A549 treated with AZD2906 at 1 μM for 4 hours (cell line): Measurements from ENCODE around the gene WFIKKN1. TPM values are rescaled to one million over a fixed set of nuclear protein-coding genes. Genes with fewer than 3 reads are reported as not detected.

ENCODE experiments used
- total RNA-seq: library from RNA; stranded (reverse); fragments of 200-300 nt; extraction: Qiagen RNA extraction; gene quantifications from 5 replicates; pipeline ENCODE4 v1.2.3, GENCODE V29; 2022

Gene WFIKKN1
- 0.04 to 0.17 TPM (median 0.12 TPM) in 5 replicates for total RNA-seq

DNA sequence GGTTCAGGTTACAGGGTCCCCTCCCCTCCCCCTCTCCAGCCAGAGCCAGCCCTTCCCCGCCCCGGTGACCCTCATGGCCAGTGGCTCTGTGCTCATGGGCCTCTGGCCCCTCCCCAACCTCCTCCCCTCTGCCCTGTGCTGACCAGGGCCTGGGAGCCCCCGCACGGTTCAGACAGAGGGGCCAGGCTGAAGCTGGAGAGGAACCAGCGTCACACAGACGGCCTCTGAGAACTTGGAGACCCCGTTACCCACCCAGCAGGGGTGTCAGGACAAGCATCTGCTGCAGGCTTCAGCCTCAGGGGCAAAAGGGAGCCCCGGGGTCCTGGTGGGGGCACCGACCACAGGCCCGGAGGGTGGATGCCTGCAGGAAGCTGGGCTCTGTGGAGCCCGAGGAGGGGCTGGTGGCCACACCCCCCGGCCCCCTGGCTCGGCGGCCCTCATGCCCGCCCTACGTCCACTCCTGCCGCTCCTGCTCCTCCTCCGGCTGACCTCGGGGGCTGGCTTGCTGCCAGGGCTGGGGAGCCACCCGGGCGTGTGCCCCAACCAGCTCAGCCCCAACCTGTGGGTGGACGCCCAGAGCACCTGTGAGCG, at the start of gene WFIKKN1:
Gene WFIKKN1, plus strand, starts transcription at position 171 of the 591 bp plus-strand sequence. Its CDS starts 269 bp downstream, at position 440.

DNA sequence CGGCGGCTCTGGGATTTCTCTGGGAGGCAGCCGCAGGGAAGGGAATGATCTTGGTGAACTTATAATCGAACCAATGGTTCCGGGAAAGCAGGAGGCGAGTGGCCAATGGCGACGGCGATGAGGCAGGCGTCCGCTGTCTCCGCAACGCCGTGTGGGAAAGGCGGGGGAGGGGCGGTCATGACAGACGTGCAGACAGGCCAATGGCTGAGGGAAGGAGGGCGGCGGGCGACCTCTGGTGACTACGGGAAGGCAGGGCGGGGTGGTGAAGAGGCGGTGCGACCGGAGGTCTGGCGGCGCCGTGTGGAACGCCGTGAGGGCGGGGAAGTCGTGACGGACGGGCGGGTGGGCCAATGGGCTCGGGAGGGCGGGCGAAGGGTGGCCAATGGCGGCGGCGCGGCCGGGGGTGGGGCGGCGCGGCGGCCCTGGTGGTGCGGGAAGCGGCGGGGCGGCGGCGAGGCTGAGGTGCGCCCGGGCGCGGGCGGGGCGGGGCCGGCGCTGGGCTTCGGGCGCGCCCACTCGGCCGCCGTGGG, 41.1 kb upstream of the WFIKKN1 start, which contains the start of gene RAB40C:
Gene RAB40C, plus strand, starts transcription at position 409 of the 530 bp plus-strand sequence. CDS start 226 bp downstream, outside the sequence.

GRCh38 chr16:636206-637080, 5.7 kb downstream of the WFIKKN1 start, which contains the start of gene METTL26:
METTL26 (minus strand) TSS chr16:636305; CDS start chr16:636290, 15 bp downstream.

DNA sequence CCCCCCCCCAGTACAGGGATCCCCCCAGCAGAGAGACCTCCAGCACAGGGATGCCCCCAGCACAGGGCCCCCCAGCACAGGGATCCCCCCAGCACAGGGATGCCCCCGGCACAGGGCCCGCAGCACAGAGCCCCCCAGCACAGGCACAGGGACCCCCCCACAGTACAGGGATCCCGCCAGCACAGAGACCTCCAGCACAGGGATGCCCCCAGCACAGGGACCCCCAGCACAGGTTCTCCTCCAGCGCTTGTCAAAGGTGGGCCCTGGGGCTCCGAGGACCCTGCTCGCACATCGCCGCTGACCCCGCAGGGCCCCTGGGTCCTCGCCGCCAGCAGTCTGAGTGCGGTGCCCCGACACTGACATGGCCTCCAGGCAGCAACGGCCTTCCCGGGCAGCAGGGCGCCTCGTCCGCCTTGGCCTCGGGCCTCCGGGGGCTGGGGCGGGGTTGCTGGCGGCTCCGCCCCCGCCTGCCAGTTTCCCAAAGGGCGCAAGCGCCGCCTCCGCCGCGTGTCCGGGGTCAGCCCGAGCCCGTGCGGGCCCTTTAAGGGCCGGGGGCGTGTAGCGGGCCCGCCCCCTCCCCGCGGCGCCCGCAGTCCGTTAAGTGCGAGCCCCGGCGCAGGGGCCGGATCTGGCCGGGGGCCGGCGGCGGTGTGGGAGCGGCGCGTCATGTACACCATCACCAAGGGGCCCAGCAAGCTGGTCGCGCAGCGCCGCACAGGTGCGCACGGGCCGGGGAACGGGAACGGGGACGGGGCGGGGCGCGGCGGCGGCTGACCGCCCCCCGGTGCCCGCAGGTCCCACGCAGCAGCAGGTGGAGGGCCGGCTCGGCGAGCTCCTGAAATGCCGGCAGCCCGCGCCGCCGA, 10.8 kb downstream of the WFIKKN1 start, which contains the start of gene MCRIP2:
Gene MCRIP2, plus strand, starts transcription at position 503 of the 863 bp plus-strand sequence. Its CDS starts 164 bp downstream, at position 667.

DNA sequence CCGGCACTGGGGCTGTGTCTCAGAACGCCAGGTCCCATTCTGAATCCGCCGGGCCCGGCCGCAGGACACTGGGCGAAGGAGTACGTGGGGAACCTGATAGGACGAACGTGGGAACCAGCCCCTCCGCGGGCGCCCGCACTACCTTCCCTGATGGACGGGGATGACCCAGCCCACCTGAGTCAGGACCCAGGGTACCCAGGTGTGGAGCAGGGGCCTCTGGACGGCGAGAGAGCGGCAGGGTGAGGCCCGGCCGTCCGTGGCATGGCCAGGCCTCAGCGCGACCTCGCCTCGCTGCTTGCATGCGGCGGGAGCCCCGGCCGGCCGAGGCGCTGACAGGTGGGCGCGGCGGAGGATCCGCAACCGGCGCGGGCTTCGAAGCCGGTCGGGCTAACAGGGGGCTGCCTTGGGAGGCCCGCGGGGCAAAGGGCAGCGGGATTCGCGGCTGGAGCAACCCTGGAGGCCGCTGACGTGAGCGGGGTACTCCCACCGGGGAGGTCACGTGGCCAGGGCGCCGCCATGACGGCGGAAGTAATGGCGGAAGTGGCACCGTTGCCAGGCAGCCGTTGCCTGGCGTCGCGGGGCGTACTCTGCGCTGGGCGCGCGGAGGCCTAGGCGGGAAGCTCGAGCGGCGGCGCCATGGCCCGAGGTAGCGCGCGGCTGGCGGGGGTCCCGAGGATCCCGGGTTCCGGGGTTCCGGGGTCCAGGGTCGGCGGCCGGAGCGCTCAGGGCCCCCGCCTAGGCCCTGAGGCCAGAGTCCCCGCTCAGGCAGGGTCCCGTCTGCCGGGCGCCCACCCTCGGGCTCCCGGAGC, 18.2 kb downstream of the WFIKKN1 start, which contains the start of gene WDR90:
Gene WDR90, plus strand, starts transcription at position 585 of the 809 bp plus-strand sequence. Its CDS starts 52 bp downstream, at position 637.

GRCh38 chr16:667780-668518, 37.2 kb downstream of the WFIKKN1 start, which contains the start of gene RHOT2:
RHOT2 (plus strand) TSS chr16:668132; CDS start chr16:668200, 68 bp downstream.

GRCh38 chr16:674968-675883, 44.4 kb downstream of the WFIKKN1 start, which contains the start of gene RHBDL1:
RHBDL1 (plus strand) TSS chr16:675671; CDS start chr16:675791, 120 bp downstream.

DNA sequence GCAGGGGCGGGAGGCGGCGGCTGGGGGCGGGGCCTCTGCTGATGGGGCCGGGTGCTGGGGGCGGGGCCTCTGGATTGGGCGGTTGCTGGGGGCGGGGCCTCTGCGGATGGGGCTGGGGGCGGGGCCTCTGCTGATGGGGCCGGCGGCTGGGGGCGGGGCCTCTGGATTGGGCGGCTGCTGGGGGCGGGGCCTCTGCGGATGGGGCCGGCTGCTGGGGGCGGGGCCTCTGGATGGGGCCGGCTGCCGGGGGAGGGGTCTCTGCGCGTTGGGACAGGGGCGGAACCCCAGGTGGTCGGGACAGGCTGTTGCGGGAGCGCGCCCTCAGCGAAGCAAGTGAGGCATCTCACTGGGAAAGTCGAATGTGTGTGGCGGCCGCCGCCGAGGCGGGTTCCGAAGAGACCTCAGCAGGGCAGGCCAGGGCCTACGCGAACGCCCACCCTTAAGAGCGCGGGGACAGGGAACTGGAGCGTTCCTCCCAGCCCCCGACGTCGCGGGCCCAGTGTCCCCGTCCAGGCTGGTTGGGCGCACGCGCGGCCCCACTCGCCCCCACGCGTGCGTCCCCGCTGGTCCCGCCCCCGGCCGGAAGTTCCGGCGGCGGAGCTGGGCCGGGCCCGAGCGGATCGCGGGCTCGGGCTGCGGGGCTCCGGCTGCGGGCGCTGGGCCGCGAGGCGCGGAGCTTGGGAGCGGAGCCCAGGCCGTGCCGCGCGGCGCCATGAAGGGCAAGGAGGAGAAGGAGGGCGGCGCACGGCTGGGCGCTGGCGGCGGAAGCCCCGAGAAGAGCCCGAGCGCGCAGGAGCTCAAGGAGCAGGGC, 49.2 kb downstream of the WFIKKN1 start, which contains the start of gene STUB1:
Gene STUB1, plus strand, starts transcription at position 597 of the 811 bp plus-strand sequence. Its CDS starts 116 bp downstream, at position 713.

Other genes starting within 250 kb of the WFIKKN1 start
- 27.1 to 40.0 TPM (median 35.2 TPM) in 5 replicates for gene PGAP6, start 249.0 kb upstream of the WFIKKN1 start, total RNA-seq
- gene NME4, start 233.8 kb upstream of the WFIKKN1 start, total RNA-seq: 264 to 457 TPM (median 451 TPM) in 5 replicates
- 21.4 to 30.7 TPM (median 29.9 TPM) in 5 replicates for gene DECR2, start 229.1 kb upstream of the WFIKKN1 start, total RNA-seq
- 26.2 to 32.4 TPM (median 28.4 TPM) in 5 replicates for gene RAB11FIP3, start 205.3 kb upstream of the WFIKKN1 start, total RNA-seq
- 40.4 to 75.7 TPM (median 67.9 TPM) in 5 replicates for gene CAPN15, start 103.3 kb upstream of the WFIKKN1 start, total RNA-seq
- gene PRR35, start 70.6 kb upstream of the WFIKKN1 start, total RNA-seq: 0.08 to 0.28 TPM (median 0.26 TPM) in 5 replicates
- gene NHLRC4, start 64.0 kb upstream of the WFIKKN1 start, total RNA-seq: 0.18 to 0.30 TPM (median 0.23 TPM) in 5 replicates
- 28.4 to 42.0 TPM (median 39.2 TPM) in 5 replicates for gene PIGQ, start 61.0 kb upstream of the WFIKKN1 start, total RNA-seq
- 14.1 to 20.1 TPM (median 19.5 TPM) in 5 replicates for gene RAB40C, start 40.9 kb upstream of the WFIKKN1 start, total RNA-seq
- 79.9 to 151 TPM (median 141 TPM) in 5 replicates for gene METTL26, start 5.3 kb downstream of the WFIKKN1 start, total RNA-seq
- gene MCRIP2, start 10.8 kb downstream of the WFIKKN1 start, total RNA-seq: 18.0 to 45.7 TPM (median 39.2 TPM) in 5 replicates
- 13.8 to 27.0 TPM (median 22.9 TPM) in 5 replicates for gene WDR90, start 18.4 kb downstream of the WFIKKN1 start, total RNA-seq
- 64.8 to 96.0 TPM (median 88.4 TPM) in 5 replicates for gene RHOT2, start 37.1 kb downstream of the WFIKKN1 start, total RNA-seq
- gene RHBDL1, start 44.7 kb downstream of the WFIKKN1 start, total RNA-seq: 0.50 to 1.5 TPM (median 1.3 TPM) in 5 replicates
- 84.5 to 130 TPM (median 121 TPM) in 5 replicates for gene STUB1, start 49.4 kb downstream of the WFIKKN1 start, total RNA-seq
- gene JMJD8, start 53.3 kb downstream of the WFIKKN1 start, total RNA-seq: 67.4 to 83.2 TPM (median 83.1 TPM) in 5 replicates
- gene WDR24, start 59.4 kb downstream of the WFIKKN1 start, total RNA-seq: 3.9 to 6.6 TPM (median 6.2 TPM) in 5 replicates
- 15.0 to 21.8 TPM (median 15.8 TPM) in 5 replicates for gene FBXL16, start 74.8 kb downstream of the WFIKKN1 start, total RNA-seq
- 66.1 to 228 TPM (median 216 TPM) in 5 replicates for gene METRN, start 84.1 kb downstream of the WFIKKN1 start, total RNA-seq
- 28.7 to 63.4 TPM (median 61.2 TPM) in 5 replicates for gene ANTKMT, start 90.2 kb downstream of the WFIKKN1 start, total RNA-seq
- gene CCDC78, start 95.5 kb downstream of the WFIKKN1 start, total RNA-seq: 3.4 to 6.3 TPM (median 5.2 TPM) in 5 replicates
- gene HAGHL, start 96.1 kb downstream of the WFIKKN1 start, total RNA-seq: 17.6 to 20.2 TPM (median 18.6 TPM) in 5 replicates
- 22.4 to 33.1 TPM (median 30.0 TPM) in 5 replicates for gene CIAO3, start 110.0 kb downstream of the WFIKKN1 start, total RNA-seq
- gene MSLN, start 129.7 kb downstream of the WFIKKN1 start, total RNA-seq: 2.9 to 3.7 TPM (median 3.1 TPM) in 5 replicates
- 34.4 to 58.3 TPM (median 53.4 TPM) in 5 replicates for gene RPUSD1, start 157.4 kb downstream of the WFIKKN1 start, total RNA-seq
- gene CHTF18, start 157.6 kb downstream of the WFIKKN1 start, total RNA-seq: 14.5 to 32.9 TPM (median 24.5 TPM) in 5 replicates
- gene GNG13, start 169.7 kb downstream of the WFIKKN1 start, total RNA-seq: not detected in 5 replicates